Astrocyte (in vitro differentiated cells and primary cell): ENCODE measurements around the gene SMAGP. TPM values are rescaled to one million over a fixed set of nuclear protein-coding genes. Genes with fewer than 3 reads are reported as not detected.
"Not testable (repeated sequence)": the region's sequence is repeated elsewhere in the genome, so short reads cannot be mapped to it uniquely, and the experiment has no call there.

ENCODE experiments used
- DNase-seq: peaks from one replicate; pipeline ENCODE4 v3.0.0-alpha.2; 2010; ENCODE audit warnings: low read depth
- FAIRE-seq: peaks from 2 replicates; lab custom pipeline; 2011; peaks lifted over from hg19 to GRCh38; lab: Jason Lieb, UNC
- H2AFZ ChIP-seq: 2 replicates; pipeline ENCODE4 v1.6.0; 2012; ENCODE audit warnings: low read depth, low read length, inconsistent platforms
- H3K27ac ChIP-seq: 2 replicates; pipeline ENCODE4 v1.5.1; 2011; ENCODE audit warnings: low read depth, low read length, inconsistent platforms
- H3K27me3 ChIP-seq: 2 replicates; pipeline ENCODE4 v1.6.0; 2011; ENCODE audit warnings: low read length, inconsistent platforms; ENCODE audit not compliant: insufficient read depth
- H3K36me3 ChIP-seq: 2 replicates; pipeline ENCODE4 v1.5.1; 2011; ENCODE audit warnings: low read length, inconsistent platforms; ENCODE audit not compliant: insufficient read depth
- H3K4me1 ChIP-seq: 2 replicates; pipeline ENCODE4 v1.5.1; 2011; ENCODE audit warnings: low read length, inconsistent platforms; ENCODE audit not compliant: insufficient read depth
- H3K4me2 ChIP-seq: 2 replicates; pipeline ENCODE4 v1.6.0; 2012; ENCODE audit warnings: low read length, inconsistent platforms
- H3K4me3 ChIP-seq: 2 replicates; pipeline ENCODE4 v1.5.1; 2011; ENCODE audit warnings: low read depth, mild to moderate bottlenecking, low read length, inconsistent platforms; ENCODE audit not compliant: insufficient read depth
- H3K79me2 ChIP-seq: 2 replicates; pipeline ENCODE4 v1.6.0; 2012; ENCODE audit warnings: mild to moderate bottlenecking, low read length, inconsistent platforms; ENCODE audit not compliant: insufficient read depth
- H3K9ac ChIP-seq: 2 replicates; pipeline ENCODE4 v1.6.0; 2012; ENCODE audit warnings: mild to moderate bottlenecking, low read length, inconsistent platforms
- H3K9me3 ChIP-seq: 2 replicates; pipeline ENCODE4 v1.5.1; 2012; ENCODE audit warnings: low read depth, mild to moderate bottlenecking, low read length, inconsistent platforms; ENCODE audit not compliant: insufficient read depth
- H4K20me1 ChIP-seq: 2 replicates; pipeline ENCODE4 v1.6.0; 2012; ENCODE audit warnings: low read length, inconsistent platforms; ENCODE audit not compliant: insufficient read depth
- H3K27ac Mint-ChIP-seq: one replicate; pipeline ENCODE4 v1.8.0; 2021; ENCODE audit warnings: mild to moderate bottlenecking, mixed read lengths; ENCODE audit not compliant: unreplicated experiment
- H3K27me3 Mint-ChIP-seq: one replicate; pipeline ENCODE4 v1.8.0; 2021; ENCODE audit warnings: low read depth, mixed read lengths; ENCODE audit not compliant: unreplicated experiment
- H3K36me3 Mint-ChIP-seq: one replicate; pipeline ENCODE4 v1.8.0; 2021; ENCODE audit warnings: low read depth, mixed read lengths; ENCODE audit not compliant: unreplicated experiment
- H3K4me1 Mint-ChIP-seq: one replicate; pipeline ENCODE4 v1.8.0; 2021; ENCODE audit warnings: low read depth, mixed read lengths; ENCODE audit not compliant: unreplicated experiment
- H3K4me3 Mint-ChIP-seq: one replicate; pipeline ENCODE4 v1.8.0; 2021; ENCODE audit warnings: mild to moderate bottlenecking, moderate library complexity, mixed read lengths; ENCODE audit not compliant: unreplicated experiment
- H3K9me3 Mint-ChIP-seq: one replicate; pipeline ENCODE4 v1.8.0; 2021; ENCODE audit warnings: mild to moderate bottlenecking, mixed read lengths; ENCODE audit not compliant: unreplicated experiment
- EZH2 ChIP-seq: IDR thresholded peaks from 2 replicates; pipeline ENCODE4 v1.6.1; 2012; ENCODE audit warnings: mild to moderate bottlenecking, low read length, inconsistent platforms; ENCODE audit not compliant: insufficient read depth
- total RNA-seq: library from RNA; stranded (reverse); gene quantifications from 2 replicates; pipeline ENCODE4 v1.2.1, GENCODE V29; 2021
- TF ChIP-seq, protein P1 (sequence below): IDR thresholded peaks from 2 replicates; pipeline ENCODE4 v1.5.1; 2011; ENCODE audit warnings: low read depth, mild to moderate bottlenecking, inconsistent platforms, low read length, moderate library complexity; ENCODE audit not compliant: insufficient read depth

SMAGP gene
- total RNA-seq, 1 donor from 2014 or later, result 3.6 TPM

DNA sequence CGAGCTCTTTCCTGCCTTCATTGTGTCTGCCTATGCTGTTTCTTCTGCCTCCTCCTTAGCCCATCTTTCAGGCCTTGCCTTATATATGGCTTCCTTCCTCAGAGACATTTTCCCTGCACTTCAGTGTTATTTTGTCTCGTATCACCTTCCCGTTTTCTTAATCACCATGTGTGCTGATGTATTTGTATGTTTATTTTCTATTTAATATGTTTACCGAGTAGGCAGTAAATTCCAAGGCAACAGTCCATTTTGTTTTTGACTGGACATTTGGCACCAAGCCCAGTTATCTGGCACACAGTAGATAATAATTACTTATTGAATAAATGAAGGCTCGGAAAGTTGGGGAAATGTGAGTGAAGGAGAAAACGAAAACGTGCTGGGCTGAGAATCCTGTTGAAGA lies 47.8 kb downstream of the SMAGP start:
- Mint-ChIP-seq H3K4me1 (peaks cover 5% of the 10 kb centered on the region), H3K4me3 (no peak overlapping the region), H3K36me3 (peaks cover 3% of the 10 kb centered on the region), H3K27ac (no peak overlapping the region), H3K27me3 (no peaks in the 10 kb centered on the region), H3K9me3 (no peaks in the 10 kb centered on the region)
- Histone ChIP-seq H3K4me2 (no peak overlapping the region), H3K27me3 (no peaks in the 10 kb centered on the region), H2AFZ (no peak overlapping the region), H3K9me3 (no peaks in the 10 kb centered on the region), H3K9ac (no peak overlapping the region), H3K36me3 (no peaks in the 10 kb centered on the region), H3K79me2 (no peaks in the 10 kb centered on the region), H4K20me1 (no peaks in the 10 kb centered on the region), H3K4me1 (peaks cover 11% of the 10 kb centered on the region), H3K4me3 (no peak overlapping the region), H3K27ac (no peak overlapping the region)
- FAIRE-seq, result no peak
- no peak for DNase-seq
- TF ChIP-seq EZH2, result no peak
- TF ChIP-seq, protein P1, sequence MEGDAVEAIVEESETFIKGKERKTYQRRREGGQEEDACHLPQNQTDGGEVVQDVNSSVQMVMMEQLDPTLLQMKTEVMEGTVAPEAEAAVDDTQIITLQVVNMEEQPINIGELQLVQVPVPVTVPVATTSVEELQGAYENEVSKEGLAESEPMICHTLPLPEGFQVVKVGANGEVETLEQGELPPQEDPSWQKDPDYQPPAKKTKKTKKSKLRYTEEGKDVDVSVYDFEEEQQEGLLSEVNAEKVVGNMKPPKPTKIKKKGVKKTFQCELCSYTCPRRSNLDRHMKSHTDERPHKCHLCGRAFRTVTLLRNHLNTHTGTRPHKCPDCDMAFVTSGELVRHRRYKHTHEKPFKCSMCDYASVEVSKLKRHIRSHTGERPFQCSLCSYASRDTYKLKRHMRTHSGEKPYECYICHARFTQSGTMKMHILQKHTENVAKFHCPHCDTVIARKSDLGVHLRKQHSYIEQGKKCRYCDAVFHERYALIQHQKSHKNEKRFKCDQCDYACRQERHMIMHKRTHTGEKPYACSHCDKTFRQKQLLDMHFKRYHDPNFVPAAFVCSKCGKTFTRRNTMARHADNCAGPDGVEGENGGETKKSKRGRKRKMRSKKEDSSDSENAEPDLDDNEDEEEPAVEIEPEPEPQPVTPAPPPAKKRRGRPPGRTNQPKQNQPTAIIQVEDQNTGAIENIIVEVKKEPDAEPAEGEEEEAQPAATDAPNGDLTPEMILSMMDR, result no peak

DNA sequence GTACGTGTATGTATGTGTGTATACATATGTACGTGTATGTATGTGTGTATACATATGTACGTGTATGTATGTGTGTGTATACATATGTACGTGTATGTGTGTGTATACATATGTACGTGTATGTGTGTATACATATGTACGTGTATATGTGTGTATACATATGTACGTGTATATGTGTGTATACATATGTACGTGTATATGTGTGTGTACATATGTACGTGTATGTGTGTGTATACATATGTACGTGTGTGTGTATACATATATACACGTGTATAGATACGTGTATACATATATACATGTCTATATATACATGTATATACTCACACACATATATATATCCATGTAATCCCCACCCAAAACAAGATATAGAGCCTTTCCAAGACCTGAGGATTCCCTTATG lies 50.4 kb downstream of the SMAGP start:
- not testable (repeated sequence) for DNase-seq, H3K27me3 Mint-ChIP-seq, H4K20me1 ChIP-seq, H3K4me1 Mint-ChIP-seq, H3K27me3 ChIP-seq, H3K27ac ChIP-seq, H3K36me3 ChIP-seq, H3K4me3 ChIP-seq, H3K36me3 Mint-ChIP-seq, H3K27ac Mint-ChIP-seq, H3K4me2 ChIP-seq, H3K9me3 Mint-ChIP-seq, H3K9me3 ChIP-seq, H3K9ac ChIP-seq, H2AFZ ChIP-seq, H3K4me3 Mint-ChIP-seq
- H3K4me1 ChIP-seq, result peaks cover 17% of the 10 kb centered on the region
- peaks cover 14% of the 10 kb centered on the region for H3K79me2 ChIP-seq
- peak; percentile 64 for FAIRE-seq

DNA sequence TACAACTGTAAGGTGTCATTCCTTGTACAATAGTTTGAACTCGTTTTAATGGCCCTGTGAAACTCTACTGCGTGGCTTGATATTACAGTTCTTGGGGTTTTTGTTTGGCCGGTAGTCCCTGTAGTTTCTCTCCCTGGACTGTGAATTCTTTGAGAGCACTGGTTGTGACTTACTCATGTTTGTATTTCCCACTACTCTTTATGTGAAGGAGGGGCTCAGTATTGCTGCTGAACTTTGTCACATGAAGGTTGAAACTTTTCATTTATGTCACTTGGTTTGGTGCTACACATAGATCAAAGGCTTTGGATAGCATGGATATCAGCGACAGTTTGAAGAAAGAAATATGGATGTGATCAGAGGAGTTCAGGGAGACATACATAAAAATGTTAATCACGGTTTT lies 50.9 kb downstream of the SMAGP start:
- H3K4me3 ChIP-seq, result no peak overlapping the region
- H3K9me3 Mint-ChIP-seq, result no peaks in the 10 kb centered on the region
- peak overlapping the region; percentile 36 for H3K4me3 Mint-ChIP-seq

More for the DNA sequence above, 50.9 kb downstream of the SMAGP start:
- DNase-seq (no peak), FAIRE-seq (no peak)
- no peaks in the 10 kb centered on the region for H3K36me3 ChIP-seq
- Mint-ChIP-seq H3K27ac (no peak overlapping the region), H3K4me1 (peaks cover 8% of the 10 kb centered on the region), H3K27me3 (no peaks in the 10 kb centered on the region), H3K36me3 (peaks cover 3% of the 10 kb centered on the region)
- H3K27me3 ChIP-seq, result no peaks in the 10 kb centered on the region
- H3K4me1 ChIP-seq, result peaks cover 17% of the 10 kb centered on the region
- TF ChIP-seq, protein P1, result no peak
- TF ChIP-seq EZH2, result no peak
- H3K9me3 ChIP-seq, result no peaks in the 10 kb centered on the region
- H4K20me1 ChIP-seq, result no peaks in the 10 kb centered on the region
- H3K9ac ChIP-seq, result no peak overlapping the region
- no peak overlapping the region for H3K27ac ChIP-seq
- H3K4me2 ChIP-seq, result no peak overlapping the region
- no peak overlapping the region for H2AFZ ChIP-seq
- H3K79me2 ChIP-seq, result peaks cover 14% of the 10 kb centered on the region
